GM18907 (cell line): ENCODE measurements around the gene PM20D2.
A peak's percentile ranks its signal among the peaks of the same experiment; 100 is the strongest.

Experiments
- ATAC-seq: cut with Tn5 transposase; IDR thresholded peaks from one replicate; pipeline ENCODE4 v1.9.1; 2021; ENCODE audit warnings: mild to moderate bottlenecking, moderate library complexity; ENCODE audit not compliant: unreplicated experiment

Gene PM20D2

DNA sequence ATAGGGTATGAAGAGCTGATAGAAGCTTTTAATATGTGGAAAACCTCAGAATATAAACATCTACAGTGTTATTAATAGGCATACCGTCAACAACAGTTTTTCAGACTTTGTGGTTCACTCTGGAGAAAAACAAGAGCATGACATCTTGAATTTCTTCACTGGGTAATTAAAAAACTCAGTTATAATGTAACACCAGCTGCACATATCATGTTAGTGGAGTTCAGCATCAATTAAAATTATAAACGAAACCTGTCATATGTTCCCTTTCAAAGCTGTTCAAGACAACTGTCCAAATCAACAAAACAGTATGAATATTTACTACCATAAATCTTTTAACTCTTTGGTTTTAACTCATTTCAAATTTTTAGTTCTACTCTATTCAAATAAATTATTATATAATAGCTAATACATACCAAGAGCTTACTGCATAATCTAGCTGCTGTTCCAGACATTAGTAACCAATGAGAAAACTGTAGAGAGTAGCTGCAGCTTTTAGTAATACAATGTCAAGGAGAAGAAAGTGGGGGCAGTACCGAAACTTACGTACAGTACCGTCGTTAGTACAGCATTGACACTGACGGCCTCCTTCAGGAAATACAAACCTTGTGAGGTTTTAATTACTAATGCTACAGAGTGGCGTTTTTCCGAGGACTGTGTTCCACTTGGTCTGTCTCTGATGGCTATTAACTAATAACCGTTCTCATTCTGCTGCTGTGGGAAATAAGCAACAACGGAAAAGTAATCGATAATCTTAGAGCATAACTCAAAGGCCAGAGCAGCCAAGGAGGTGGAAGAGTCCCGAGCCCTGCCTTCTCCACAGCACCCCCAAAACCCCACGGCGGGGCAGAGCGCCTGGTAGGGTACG is 532 bp upstream of the PM20D2 start:
- ATAC-seq = peak; percentile 71

- ATAC-seq = no peak
Measured at GRCh38 chr6:89146718-89147700, 1.2 kb downstream of the PM20D2 start.

DNA sequence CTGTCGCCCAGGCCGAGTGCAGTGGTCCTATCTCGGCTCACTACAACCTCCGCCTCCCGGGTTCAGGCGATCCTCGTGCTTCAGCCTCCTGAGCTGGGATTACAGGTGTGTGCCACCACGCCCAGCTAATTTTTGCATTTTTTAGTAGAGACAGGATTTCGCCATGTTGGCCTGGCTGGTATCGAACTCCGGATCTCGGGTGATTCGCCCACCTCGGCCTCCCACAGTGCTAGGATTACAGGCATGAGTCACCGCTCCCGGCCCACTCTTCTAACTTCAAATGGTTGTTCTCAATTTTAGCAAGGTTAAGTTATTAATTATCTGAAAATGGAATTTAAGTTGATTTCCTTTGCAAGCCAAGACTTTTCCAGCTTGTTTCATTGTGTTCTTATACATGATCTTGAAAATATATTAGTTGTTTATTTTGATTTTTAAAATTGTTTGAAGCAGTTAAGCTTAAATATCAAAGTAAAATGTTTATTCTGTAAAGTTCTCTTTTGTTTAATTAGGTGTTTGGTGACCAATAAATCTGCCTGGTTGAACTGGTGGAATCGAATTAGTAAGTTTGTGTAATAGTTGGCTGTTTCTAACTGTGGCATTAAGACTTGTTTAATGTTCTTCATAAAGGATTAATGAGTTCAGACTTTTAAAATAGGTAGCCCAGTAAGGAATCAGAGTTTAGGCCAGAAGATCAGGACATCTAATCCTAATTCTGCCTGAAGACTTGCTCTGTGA is 2.3 kb downstream of the PM20D2 start:
- no peak for ATAC-seq

- no peak for ATAC-seq
Measured at GRCh38 chr6:89154131-89154530, 8.3 kb downstream of the PM20D2 start.

- ATAC-seq = no peak
Measured at GRCh38 chr6:89160331-89161092, 14.7 kb downstream of the PM20D2 start.

DNA sequence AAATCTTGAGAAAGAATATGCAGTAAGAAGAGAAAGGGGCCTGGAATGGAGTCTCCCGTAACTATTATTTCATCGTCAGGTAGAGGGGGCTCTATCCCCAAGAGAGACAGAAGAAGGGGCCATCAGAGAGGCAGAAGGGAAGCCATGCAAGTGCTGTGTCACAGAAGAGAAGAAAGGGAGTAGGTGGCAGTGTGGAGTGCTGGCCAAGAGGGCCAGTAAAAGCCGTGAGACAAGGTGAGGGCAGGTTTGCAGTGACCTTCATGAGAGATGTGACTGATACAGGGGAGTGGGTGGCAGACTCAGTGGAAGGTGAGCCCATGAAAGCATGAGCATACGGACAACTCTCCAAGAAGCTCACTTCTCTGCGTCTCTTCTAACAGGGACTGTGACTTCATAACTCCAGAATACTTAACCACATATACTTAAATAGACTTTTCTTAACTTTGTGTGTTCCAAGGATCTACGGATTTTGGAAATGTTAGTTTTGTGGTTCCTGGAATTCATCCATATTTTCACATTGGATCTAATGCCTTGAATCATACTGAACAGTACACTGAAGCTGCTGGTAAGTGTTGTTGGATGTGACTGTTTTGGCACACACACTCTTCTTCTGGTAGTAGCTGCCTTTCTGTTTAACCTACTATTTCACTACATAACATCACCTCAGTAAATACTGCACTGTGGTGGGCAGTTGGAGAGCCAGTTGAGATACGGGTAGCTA is 15.6 kb downstream of the PM20D2 start:
- ATAC-seq = no peak

DNA sequence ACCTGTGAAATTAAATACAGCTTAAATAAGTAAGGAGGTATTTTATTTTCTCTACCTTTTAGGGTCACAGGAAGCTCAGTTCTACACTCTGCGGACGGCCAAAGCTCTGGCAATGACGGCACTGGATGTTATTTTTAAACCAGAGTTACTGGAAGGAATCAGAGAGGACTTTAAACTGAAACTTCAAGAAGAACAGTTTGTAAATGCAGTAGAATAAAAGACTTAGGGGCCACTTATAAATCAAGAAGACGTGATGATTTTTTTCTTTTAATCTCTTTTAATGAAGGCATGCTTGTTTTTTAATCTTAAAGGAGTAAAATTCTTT is 16.2 kb downstream of the PM20D2 start:
- no peak for ATAC-seq

DNA sequence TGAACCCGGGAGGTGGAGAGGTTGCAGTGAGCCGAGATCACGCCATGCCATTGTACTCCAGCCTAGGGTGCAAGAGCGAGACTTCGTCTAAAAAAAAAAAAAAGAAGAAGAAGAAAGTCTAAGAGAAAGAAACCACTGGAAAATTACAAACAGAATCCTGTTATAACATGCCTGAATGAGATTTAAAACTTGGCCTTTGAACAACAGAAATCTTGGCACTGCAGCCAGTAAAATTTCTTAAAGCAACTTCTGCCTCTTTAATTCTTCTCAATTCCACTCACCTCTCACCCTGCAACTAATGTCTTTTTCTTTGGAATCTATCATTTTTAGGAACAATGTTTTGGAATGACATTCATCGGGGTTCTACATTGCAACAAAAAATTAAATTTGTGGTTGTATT is 26.3 kb downstream of the PM20D2 start:
- no peak for ATAC-seq

DNA sequence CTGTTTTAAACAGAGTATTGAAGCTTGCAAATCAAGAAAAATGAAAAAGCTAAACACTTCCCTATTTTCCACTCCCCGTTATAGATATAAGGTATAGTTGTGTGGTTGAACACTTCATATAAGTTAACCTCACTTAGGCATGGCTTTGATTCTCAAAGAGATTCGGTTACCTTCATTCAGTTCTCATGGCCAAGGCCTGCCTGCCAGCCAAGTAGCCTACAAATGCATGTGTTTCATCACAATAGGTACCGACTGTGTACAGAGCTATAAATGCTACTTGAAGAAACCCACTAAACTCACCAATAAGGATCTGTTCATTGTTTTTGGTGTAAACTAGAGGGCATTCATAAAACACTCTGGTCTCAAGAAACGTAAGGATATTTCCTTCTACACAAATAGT is 27.8 kb downstream of the PM20D2 start:
- ATAC-seq = no peak

DNA sequence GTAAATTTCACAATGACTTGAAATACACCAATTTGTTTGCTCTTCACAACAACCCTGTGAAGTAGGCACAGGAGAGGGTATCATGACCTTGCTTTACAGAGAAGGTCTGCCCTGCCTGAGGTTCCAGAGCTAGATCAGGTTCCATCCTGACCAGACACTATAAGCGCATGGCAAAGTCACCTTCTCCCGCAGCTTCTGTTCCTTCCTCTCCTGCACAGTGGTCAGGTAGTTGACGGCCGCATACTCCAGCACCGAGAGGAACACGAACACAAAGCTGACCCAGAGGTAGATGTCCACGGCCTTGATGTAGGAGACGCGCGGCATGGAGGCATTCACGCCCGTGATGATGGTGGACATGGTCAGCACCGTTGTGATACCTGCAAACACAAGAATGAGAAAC is 34.3 kb downstream of the PM20D2 start:
- no peak for ATAC-seq

- no peak for ATAC-seq
Measured at GRCh38 chr6:89180971-89181370, 35.1 kb downstream of the PM20D2 start.

- ATAC-seq = no peak
Measured at GRCh38 chr6:89183294-89183693, 37.4 kb downstream of the PM20D2 start.

DNA sequence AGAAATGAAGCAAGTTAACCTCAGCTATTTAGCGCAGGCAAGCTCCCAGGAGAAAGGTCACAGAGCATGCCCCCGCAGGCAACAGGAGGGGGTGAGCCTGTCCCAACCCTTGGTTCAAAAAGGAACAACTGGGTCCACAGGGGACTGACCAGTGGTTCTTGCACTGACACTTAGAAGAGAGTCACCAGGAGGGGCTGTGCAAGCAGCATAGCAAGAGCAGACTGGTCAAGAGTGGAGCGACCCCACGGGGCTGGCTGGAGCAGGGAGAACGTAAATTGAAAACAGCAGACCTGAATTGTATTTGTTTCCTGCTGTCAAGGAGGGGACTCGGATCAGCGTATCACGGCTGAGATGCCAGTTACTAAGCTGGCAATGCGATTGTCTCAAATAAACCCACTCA is 38.5 kb downstream of the PM20D2 start:
- ATAC-seq = no peak

DNA sequence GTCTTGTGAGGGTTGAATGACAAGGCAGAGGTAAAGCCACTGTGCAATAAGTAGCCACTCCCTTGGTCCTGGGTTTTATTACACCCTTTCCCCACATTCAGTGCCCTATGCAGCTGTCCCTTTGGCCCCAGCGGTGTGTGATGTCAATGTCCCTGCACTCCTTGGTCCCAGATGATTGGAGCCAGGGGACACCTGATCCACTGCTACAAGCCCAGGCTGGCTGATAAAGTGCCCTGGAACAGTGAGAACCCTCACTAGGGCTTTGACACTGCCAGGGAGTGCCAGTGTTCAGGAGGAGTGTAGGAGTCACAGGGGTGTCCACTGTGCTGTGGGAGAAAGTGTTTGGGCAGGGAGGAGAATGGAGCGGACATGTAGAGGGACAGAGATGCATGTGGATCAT is 40.9 kb downstream of the PM20D2 start:
- ATAC-seq = no peak

GRCh38 chr6:89187504-89187903 is 41.6 kb downstream of the PM20D2 start:
- no peak for ATAC-seq

DNA sequence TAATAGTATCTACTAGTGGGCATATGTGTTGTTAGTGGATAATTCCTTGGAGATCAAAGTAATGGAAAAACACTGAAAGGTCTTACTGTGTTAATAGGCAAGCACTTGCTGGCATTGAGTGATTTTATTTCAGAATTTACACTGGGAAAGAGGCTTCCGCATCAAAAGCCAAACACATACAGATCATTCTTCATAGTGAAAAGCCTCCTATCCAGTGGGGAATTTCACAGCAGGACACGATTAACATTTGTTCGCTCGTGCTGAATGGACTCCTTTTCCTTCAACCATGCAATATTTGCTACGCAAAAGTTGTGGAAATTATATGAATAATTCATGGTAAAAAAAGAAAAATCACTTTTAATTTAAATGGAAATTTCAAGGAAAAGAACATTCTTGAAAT is 44.9 kb downstream of the PM20D2 start:
- ATAC-seq = no peak

DNA sequence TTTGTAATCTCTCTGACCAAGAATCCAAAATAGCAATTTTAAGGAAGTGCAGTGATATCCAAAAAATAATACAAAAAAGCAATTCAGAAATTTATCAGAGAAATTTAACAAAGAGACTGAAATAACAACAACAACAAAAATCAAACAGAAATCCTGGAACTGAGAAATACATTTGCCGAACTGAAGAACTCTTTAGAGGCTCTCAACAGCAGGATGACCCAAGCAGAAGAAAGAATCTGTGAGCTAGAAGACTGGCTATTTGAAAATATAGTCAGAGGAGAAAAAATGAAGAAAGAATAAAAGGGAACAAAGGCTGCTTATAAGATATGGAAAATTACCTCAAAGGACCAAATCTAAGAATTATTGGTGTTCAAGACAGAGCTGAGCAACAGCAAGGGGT is 48.7 kb downstream of the PM20D2 start:
- ATAC-seq = no peak

DNA sequence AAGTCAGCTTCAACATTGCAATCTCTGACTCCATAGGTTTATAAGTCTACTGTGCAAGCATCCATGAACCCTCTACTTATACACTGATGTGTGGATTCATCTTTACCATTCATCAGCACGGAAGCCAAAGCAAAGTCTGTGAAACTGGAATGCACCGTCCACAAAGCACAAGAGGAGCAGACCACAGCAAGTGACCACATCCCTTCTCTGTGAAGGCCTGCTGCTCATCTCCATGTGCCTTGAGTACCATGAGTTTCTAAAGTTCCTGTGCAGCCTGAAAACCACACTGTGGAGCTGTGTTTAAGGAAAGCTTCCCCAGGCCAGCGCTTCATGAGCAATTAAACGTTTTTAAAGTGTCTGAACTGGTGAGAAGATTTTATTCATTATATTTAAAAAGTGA is 51.3 kb downstream of the PM20D2 start:
- no peak for ATAC-seq

GRCh38 chr6:89198235-89198634 is 52.4 kb downstream of the PM20D2 start:
- no peak for ATAC-seq

- ATAC-seq = no peak
Measured at GRCh38 chr6:89199579-89199978, 53.7 kb downstream of the PM20D2 start.
